GM18498 (cell line): ENCODE measurements around the gene SH3D19.

Experiments used
- ATAC-seq: cut with Tn5 transposase; IDR thresholded peaks from one replicate; pipeline ENCODE4 v1.9.1; 2021; ENCODE audit warnings: mild to moderate bottlenecking, moderate library complexity; ENCODE audit not compliant: unreplicated experiment

The SH3D19 gene

DNA sequence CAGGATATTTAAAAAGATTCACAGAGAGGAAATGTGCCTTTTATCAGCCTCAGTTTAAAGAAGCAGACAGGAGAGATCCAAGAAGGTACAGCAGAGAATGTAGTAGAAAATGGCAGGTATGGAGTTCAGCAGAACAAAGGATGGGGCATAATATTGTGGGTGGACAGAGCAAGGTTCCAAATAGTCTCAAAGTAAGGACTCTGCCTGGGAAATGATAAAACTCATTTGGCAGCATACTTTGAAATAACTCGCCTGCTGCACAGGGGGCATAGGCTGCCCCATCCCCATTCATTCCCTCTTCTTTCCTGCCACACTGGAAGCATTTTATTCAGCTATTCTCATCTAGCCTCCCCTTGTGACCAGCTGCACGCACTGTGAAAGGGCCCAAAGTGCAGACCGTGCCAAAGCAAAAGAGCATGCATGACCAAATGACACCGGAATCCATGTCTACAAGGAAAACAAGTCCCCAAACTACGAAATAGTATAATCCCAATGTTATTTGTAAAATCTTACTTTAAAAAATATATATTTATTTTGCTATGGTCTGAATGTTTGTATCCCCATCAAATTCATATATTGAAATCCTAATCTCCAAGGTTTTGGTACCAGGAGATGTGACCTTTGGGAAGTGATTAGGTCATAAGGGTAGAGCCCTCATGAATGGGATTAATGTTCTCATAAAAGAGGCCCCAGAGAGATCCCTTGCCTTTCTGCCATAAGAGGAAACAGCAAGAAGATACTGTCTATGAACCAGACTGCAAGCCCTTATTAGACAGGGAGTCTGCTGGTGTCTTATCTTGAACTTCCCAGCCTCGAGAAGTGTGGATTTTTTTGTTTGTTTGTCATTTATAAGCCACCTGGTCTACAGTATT is 125.8 kb downstream of the SH3D19 start:
- no peak for ATAC-seq

DNA sequence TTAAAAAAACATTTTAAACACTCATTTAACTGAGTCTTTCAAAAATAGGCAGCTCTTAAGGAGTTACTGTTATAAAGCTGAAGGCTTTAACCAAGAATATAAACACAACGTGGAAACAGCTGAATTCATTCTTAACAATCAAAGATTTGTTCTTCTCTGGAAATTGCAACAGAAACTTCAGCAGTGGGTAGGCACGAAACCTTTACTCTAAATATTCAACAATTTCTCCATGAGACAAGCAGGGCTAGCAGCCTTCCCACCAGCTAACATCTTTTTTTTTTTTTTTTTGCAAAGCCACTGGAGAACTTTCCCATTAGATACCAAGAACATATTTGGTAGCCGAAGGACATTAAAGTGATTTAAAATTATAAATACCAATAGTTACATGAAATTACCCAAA is 126.7 kb downstream of the SH3D19 start:
- ATAC-seq = no peak

DNA sequence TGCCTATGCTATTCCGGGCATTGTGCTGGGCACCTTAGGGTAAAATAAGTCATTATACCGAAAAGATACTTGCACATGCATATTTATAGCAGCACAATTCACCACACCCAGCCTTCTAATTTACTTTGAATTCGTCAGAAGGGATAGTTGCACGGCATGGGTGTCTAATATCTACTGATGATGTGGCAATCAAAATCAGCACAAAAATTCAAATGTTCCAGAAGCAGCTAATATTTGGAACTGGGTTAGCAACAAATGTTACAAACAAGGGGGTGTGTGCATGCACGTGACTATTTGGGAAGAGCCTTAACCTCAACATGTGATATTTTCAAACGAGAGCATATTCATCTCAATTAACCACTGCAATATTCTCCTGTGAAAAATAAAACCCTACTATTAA is 128.2 kb downstream of the SH3D19 start:
- ATAC-seq = no peak

DNA sequence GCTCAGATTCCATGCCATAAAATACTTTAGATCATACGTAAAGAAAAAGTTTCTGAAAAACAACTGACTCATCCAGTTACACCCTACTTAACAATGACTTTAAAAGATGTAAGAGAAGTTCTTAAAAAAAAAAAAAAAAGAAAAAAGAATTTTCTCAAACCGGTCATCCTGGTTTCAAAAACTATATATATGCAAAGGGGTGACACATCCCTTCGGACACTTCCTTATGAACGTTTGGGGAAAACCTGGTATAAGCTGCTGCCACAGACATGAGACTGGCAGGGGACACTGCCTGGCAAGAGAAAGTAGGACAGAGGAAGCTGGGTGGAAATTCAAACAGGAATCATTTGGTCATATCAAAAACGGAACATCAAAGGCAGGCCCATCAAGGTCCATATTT is 129.6 kb downstream of the SH3D19 start:
- ATAC-seq = no peak

DNA sequence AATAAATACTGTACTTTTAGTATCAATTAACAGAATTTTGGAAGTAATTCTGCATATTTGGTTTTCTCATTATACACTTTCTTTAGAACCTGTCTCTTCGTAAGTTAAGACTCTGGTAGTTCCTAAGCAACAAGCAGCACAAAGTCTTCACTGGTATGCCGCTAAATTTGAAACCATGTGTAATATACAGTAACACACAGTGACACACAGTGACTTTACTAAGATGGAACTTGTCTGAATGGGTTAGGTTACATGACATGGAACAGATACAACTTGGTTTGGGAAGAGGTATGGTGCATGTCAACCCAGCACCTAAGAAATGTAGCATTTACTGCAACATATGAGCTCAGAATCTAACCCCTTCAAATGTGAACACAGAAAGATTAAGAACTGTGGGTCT is 132.0 kb downstream of the SH3D19 start:
- ATAC-seq = no peak

DNA sequence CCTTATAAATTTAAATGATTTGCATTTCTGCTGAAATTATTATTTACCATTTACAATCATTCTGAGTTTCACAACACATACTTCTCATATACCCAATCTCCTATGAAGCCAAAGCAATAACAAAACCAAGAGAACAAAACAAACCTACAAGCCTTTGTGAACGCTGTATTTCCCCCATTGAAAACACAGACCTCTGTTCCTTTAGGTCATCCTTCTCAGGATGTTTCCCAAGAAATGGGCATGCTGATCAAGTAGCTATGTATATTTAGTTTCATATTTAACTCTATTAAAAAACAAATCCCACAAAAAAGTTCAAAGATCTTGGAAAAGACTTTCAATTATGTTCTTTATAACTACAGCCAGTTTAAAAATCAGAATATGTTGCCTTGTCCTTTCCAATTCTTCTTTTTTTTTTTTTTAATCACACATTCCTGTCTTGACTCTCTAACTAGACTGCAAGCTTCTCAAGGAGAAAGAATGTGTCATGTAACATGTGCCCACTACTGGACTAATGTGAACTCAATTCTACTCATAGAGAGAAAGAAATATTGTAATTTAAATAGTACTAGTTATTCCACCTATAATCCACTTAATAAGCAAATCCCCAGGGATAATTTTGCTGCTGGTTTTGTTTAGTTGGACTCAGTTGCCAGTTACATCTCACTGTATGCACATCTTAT is 132.7 kb downstream of the SH3D19 start:
- no peak for ATAC-seq

DNA sequence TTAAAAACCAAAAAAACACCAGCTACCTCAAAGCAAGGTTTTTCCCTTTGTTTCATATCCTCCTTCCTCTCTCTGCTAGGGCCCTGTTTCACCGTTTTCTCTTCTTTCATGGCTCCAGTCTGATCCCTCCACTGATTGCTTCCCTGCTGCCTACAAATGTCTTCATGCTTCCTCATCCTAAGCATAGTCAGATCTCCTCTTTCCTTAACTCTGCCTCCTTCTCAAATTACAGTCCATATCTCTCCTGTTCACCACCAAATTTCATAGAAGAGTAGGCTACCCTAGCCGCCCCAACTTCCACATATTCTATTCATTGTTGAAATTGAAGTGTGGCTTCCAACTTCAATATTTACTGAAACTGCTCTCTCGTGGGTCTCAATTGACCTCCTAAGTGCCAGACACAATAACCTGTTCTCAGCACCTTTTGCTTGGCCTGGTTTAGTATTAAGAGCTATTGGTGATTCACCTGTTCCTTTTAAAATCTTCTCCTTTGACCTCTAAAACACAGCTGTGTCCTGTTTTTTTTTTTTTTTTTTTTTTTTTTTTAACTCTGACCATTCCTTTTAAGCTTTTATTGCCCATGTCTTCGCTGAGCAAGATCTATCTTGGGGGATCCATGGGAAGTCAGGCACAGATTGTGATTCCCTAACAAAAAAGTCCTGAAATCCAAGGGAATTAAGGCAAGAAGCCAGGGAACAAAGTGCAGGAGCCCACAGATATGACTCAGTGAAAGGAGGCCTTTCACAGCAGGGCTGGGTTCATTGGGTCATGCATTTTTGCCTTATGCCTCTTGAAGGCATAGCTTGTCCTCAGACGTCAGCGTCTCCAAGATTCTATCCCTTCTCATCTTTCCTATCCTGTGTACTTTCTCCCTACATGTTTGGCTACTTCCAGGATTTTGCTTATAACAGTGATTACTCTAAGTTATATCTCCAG is 140.6 kb downstream of the SH3D19 start:
- no peak for ATAC-seq

DNA sequence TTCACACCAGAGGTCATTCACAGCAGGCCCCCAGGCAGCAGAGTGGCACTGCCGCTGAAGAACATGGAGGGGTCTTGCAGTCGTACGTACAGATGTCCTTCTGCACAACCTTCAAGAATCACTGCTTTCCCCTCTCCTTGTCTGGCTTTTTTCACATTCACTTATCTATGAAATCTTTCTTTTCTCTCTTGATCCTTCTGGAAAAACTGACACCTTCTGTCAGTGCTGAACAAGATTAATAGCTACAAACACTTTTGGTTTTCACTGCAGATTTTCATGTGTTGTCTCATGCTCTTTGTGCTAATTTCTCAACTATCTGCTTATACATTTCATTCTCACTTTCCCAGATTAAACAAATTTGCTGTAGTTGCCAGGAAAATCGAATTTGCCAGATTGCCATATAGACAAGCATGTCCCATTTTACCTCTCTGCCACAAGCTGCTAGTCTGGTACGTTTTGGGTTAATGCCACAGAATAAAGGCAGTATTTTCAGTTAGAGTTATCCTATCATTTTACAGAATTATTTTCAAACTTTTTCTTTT is 142.9 kb downstream of the SH3D19 start:
- ATAC-seq = no peak

DNA sequence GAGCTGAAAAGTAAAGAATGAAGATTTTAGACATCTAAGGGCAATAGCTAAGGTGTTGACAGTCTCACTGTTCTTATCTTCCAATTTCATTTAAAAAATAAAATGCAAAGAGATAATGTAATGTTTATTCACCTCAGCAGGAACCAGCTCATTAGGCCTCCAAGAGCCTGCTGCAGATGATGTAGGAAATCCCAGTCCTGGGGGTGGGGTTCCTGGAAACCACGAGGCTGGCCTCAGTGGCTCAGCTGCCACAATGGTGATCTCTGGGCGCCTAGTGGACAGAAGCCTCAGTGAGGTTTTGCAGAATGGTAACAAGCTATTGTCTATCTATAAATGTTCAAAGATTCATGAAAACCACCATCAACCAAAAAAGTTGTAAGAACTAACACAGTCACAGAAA is 148.7 kb downstream of the SH3D19 start:
- no peak for ATAC-seq

DNA sequence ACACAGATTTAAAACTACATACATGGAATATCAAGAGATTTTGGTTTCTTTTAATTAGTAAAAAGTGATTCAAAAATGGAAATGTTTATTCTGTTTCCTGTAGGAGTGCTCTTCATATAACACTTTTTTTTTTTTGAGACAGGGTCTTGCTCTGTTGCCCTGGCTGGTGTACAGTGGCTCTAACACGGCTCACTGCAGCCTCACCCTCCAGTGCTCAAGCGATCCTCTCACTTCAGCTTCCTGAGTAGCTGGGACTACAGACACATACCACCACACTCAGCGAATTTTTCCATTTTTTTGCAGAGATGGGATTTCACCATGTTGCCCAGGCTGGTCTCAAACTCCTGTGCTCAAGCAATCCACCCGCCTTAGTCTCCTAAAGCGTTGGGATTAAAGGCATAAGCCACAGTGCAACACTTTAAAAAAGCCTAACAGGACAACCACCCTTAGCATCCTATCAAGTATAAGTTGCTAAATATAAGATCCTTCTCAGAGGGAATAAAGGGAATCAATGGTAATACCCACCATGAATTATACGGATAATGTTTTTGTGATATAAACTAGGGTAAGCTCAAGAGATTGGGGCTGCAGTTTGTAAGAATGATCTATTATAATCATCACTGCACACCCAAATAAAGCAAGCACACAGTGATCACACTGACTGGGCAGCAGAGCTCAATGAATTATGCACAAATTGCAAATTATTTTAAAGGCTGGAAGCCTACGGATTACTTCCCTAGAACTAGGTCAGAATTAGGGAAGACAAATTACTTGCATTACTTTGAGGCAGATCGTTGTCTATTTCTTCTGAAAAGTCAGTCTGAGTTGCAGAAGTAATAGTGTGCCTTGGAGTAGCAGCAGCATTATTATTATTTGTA is 149.4 kb downstream of the SH3D19 start:
- no peak for ATAC-seq

DNA sequence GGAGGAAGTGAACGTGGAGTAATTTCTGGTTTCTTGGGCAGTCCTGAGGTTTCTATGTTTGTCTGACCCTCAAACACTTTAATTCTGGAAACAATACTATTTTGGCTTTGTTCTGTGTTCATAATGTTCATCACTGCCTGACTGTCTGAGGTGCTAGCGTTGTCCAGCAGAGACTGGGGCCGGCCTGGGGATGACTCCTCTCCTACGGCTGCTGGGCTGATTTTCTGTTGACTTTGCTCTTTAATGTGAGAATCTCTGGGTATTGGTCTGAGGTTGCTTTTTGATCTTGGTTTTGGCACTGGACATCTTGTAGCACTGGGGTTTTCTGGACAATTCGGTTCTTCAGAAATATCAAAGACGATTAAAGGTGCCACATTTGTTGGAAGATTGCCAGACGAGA is 150.2 kb downstream of the SH3D19 start:
- ATAC-seq = no peak

DNA sequence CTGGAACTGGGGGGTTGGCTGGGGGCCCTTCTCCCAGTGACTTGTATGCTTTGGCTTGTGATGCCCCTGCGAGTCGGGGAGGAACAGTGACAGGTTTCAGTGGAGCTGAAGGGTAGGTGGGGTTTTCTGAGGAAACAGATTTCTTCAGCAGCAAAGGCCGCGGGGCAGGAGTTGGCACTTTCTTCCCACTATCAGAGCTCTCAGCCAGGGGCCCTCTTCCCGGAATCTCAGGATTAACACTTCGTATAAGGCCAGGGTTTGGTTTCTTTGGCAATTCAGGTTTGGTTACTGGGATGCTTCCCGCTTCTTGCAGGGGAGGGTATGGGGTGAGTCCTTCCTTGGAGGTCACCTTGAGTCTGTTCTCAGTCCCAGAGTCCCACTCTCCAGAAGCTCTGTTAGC is 150.6 kb downstream of the SH3D19 start:
- ATAC-seq = no peak

DNA sequence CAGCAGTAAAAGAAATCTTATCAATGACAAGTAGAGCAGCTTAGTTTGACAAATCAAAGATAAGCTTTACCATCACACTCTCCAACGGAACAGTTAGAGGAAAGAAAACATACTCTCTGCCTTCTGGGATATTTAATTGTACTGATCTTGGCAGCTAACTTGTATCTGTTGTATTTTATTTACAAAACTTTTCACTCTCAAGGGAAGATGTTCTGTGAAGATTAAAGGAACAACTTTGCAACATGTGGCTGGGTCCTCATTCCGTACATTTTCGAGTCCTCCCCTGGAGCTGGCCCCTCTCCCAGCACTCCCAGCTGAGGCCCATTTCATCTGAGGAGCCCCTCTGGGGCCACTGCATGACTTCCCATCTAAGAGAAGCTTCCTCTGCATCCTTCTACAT is 151.5 kb downstream of the SH3D19 start:
- no peak for ATAC-seq

DNA sequence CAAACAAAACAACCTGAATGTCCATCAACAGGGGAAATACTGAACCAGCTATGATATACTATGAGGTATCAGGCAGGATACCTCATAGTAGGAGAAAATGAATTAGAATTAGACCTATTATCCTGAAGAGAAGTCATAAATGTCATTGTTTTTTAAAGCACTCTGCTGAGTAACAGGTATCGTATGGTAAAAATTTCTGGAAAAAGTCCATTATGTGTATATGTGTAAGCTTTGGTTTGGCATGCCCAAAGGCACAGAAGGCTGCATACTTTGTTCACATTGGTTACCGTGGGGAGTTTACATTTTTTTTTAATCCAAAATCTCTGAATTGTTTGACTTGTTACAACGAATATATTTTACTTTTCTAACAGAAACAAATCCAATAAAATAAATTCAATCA is 155.5 kb downstream of the SH3D19 start:
- ATAC-seq = no peak

DNA sequence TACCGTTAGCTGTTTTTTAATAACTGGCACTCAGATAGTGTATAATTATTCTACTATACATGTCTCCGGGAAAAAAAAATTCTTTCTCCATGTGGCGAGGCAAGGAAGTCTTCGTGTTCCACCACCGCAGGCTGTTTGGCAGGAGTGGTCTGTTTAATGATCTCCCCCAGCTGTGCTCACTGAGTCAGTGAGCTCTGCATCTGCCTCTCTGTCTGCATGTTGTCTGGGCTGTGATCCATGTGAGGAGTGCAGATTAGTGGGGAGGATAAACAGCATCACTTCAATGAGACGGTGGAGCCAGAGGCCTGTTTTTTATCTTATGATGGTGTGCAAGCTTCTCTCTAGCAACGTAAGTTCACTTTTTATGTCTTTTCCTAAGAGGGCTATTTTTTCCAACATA is 156.2 kb downstream of the SH3D19 start:
- no peak for ATAC-seq

DNA sequence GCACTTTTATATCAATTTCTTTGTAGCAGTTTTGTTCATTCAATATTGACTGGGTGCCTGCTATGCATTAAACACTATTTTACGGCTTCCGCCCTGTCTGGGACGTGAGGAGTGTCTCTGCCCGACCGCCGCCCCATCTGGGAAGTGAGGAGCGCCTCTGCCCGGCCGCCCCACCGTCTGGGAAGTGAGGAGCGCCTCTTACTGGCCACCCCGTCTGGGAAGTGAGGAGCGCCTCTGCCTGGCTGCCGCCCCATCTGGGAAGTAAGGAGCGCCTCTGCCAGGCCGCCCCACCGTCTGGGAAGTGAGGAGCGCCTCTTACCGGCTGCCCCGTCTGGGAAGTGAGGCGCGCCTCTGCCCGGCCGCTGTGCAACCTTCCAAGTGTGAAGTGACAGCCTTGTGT is 157.8 kb downstream of the SH3D19 start:
- ATAC-seq = no peak

DNA sequence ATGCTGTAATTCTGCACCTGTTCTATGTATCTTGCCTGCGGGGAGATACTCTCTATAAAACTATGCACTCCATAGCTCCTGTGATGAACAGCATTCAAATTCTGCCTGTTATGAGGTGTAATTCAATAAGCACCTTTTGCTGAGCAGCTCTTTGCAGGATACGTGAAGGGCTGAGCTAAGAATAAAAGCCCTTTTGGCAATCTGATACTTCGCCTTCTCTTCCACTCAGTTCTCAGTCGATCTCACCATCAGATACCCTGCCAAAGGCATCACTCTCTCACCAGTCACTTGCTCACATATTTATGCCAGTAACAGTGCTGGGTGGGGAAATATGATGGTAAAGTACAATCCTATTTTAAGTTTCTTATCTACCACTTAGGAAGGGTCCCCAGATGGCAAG is 158.8 kb downstream of the SH3D19 start:
- ATAC-seq = no peak

DNA sequence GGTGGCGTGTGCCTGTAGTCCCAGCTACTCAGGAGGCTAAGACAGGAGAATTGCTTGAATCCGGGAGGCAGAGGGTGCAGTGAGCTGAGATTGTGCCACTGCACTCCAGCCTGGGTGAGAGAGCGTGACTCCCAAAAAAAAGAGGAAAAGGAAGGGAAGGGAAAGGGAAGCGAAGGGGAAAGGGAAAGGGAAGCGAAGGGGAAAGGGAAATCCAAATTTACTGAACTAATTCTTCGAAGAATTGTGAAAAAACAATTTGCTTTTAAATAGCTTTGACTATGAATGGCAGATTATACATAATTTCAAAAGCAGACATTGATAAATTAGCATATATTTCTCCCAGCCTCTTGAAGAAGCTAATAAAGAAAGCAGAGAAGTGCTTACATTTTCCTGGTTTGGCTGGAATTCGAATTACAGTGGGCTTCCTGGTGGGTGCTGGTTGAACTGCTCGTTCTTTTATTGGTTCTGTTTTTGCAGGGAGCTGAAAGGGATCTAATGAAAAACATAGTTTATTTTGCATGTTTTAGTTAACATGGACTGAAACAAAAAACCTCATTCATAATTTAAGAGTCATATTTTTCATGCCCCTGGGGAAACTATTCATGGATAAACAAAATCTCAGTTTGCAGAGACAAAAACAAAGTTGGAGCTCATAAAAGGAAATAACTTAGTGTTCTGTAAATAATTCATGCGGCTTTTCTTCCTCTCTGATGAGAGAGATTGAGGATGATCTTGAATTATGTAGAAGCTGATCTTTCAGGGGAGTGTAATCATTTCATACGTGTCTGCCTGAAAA is 160.0 kb downstream of the SH3D19 start:
- ATAC-seq = no peak

DNA sequence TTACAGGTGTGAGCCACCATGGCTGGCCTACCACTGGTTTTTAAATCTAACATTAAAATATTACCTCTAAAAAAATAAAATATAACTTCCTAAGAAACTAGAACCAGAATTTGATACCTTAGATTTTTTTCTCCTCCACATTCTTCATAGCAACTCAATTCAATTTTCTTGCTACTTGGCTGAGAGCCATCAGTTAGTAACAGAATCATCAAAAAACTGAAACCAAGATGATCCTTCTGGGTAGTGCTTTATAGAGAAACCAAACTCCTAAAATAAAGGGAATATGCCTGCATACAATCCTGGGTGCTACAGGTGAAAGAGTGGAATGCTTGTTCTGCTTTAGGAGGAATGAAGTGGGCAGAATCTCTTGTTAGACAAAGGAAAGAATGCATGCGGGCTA is 161.6 kb downstream of the SH3D19 start:
- no peak for ATAC-seq
